HG02610 (cell line): ENCODE measurements around the gene PKD1.

Experiments used
- ATAC-seq: cut with Tn5 transposase; IDR thresholded peaks from one replicate; pipeline ENCODE4 v1.9.1; 2021; ENCODE audit warnings: mild to moderate bottlenecking, moderate library complexity; ENCODE audit not compliant: unreplicated experiment

PKD1 gene

GRCh38 chr16:2056681-2057407, 78.9 kb downstream of the PKD1 start:
- no peak for ATAC-seq

DNA sequence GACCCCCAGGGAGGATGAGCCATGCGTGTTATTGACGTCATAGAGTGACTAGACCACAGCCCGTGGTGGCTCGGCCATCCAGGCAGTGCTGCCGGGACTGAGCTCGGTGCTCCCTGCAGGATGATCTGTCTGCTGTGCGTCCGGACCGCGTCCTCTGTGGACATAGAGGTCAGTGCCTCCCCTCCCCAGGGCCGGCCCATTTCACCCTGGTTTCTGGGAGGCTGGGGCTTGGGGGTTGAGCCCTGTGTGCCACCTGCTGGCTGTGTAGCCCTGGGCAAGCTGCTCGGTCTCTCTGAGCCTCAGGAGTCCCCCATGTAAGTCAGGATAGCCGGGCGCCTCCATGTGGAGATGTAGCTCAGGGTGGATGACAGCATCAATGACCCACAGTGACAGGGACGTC, 79.6 kb downstream of the PKD1 start:
- no peak for ATAC-seq

- ATAC-seq: no peak
Observed at GRCh38 chr16:2054543-2055245, 81.0 kb downstream of the PKD1 start.

- no peak for ATAC-seq
Observed at GRCh38 chr16:2053897-2054296, 81.8 kb downstream of the PKD1 start.

DNA sequence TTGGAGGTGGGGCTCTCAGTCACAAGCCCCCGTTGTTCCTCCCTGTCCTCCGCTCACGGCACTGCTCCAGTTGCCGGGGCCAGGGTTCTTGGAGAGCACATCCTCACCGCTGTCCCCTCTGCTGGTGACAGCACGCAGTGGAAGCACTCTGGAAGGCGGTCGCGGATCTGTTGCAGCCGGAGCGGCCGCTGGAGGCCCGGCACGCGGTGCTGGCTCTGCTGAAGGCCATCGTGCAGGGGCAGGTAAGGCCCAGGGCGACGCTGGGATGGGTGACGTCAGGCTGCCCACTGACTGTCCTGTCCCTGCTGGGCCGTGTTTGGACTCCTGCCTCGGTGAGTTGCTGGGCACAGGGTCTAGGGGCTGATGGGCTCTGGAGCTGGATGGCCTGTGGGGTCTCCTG, 82.5 kb downstream of the PKD1 start:
- no peak for ATAC-seq

DNA sequence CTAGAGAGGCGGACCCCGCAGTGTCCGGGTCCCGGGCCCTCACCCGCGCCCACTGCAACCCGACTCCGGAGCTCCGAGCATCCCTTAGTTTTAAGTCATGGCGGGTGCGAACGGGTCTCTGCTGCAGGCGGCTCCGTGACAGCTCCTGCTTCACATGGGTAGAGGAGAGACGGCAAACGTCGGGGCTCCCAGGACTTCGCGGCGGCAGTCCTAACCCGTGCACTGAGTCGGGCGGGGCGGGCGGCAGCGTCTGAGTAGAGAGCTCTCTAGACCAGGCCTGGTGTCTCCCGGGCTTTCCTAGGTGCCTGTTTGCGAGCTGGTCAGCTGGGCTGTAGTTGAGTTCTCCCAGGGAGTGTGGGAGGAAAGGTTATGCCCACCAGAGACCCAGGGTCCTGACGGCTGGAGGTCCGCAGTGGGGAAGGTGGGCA, 87.6 kb downstream of the PKD1 start:
- no peak for ATAC-seq

DNA sequence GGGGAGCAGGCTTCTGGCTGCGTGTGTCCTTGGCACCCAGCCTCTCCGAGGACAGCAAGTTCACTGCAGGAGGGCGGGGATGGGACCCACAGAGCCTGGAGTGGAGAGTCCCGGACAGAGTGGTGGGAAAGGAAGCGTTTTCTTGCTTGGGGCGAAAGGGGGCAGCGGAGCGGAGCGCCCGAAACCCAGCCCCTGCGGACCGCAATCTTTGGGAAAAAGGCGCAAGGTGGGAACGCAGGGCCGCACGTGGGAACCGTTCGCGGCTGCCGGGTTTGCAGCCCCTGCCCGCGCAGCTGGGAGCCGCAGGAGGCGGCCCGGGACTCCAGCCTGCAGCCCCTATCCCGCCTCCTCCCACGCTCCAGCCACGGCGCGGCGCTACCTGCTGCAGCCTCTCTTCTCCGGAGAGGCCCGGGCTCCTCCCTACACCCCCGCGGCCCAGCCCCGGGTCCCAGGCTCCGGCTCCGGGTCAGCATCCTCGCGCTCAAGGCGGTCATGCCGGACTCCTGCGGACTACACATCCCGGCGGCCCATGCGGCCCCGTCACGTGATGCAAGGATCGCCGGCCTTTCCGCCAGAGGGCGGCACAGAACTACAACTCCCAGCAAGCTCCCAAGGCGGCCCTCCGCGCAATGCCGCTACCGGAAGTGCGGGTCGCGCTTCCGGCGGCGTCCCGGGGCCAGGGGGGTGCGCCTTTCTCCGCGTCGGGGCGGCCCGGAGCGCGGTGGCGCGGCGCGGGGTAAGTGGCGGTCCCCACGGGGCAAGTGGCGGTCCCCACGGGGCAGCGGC, 88.2 kb downstream of the PKD1 start, which contains the start of the genes NTHL1 and TSC2:
TSS of gene NTHL1 (minus strand) at position 505 of the 786 bp plus-strand sequence. CDS start at position 494, 11 bp downstream.
TSS of gene TSC2 (plus strand) at position 656 of the 786 bp plus-strand sequence. CDS start 631 bp downstream, outside the sequence.
- ATAC-seq: peak; percentile 86

DNA sequence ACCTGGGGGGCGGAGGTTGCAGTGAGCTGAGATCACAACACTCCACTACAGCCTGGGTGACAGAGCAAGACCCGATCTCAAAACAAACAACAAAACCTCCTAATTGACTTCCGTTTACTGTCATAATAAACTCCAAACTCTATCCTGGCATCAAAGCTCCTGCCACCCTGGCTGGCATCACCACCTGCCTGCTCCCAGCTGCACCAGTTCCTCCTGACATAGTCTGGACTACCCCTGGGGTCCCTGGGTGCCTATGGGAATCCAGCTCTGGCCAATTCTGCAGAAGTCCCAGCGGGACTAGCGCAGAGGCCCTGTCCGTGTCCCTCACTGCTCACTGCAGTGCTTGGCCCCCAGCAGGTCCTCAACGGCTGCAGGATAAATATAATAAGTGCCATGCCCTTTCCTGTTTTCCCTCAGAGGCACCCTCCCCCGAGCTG, 88.8 kb downstream of the PKD1 start:
- no peak for ATAC-seq

DNA sequence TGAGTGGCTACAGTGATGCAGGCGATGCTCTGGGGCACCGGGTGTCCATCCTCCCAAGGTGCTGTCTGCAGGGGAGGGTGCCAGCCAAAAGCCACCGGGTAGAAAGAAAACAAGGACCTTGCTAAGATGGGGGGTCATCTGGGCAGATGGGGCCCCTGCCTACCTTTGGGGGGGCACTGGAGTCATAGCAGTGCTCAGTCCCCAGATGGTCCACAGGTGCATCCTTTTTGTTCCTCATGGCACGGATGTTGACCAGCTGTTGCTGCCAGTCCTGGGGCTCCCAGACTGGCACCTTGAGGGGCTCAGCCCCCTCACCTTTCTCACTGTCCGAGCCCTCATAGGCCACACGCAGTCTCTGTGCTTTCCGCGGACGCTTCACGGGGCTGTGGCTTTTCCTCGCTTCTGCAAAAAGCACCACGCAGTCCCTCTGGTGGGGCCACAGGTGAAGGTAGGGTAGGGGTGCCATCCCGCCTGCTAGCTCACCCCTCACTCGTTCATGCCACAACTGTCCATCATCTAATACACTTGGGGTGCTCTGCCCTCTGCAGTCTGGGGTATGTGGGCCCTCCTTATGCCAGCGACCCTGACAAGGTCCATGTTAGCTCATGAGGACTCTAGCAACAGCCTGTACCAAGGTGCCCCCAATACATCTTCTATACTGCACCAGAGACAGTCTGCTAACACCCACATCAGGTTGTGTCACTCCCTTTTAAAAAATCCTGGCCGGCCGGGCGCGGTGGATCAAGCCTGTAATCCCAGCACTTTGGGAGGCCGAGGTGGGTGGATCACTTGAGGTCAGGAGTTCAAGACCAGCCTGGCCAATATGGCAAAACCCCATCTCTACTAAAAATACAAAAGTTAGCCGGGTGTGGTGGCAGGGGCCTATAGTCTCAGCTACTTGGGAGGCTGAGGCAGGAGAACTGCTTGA, 89.5 kb downstream of the PKD1 start:
- ATAC-seq: no peak

DNA sequence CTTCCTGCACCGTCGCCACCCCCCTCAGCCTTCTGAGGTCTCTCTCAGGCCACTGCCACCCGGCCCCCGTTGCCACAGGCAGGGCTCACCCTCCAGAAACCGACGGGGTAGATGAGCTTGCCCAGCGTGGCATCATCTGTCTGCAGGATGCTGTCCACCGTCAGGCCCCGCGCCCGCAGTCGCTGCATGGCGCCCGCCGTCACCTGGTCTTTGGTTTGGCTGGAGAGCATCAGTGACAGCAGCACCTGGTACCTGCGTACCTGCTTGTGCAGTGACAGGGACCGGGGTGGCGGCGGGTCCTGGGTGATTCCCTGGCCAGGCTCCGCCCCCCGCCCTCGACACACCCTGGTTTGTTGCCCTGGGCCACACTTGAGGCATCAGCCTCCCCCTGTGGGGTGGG, 91.2 kb downstream of the PKD1 start:
- no peak for ATAC-seq

DNA sequence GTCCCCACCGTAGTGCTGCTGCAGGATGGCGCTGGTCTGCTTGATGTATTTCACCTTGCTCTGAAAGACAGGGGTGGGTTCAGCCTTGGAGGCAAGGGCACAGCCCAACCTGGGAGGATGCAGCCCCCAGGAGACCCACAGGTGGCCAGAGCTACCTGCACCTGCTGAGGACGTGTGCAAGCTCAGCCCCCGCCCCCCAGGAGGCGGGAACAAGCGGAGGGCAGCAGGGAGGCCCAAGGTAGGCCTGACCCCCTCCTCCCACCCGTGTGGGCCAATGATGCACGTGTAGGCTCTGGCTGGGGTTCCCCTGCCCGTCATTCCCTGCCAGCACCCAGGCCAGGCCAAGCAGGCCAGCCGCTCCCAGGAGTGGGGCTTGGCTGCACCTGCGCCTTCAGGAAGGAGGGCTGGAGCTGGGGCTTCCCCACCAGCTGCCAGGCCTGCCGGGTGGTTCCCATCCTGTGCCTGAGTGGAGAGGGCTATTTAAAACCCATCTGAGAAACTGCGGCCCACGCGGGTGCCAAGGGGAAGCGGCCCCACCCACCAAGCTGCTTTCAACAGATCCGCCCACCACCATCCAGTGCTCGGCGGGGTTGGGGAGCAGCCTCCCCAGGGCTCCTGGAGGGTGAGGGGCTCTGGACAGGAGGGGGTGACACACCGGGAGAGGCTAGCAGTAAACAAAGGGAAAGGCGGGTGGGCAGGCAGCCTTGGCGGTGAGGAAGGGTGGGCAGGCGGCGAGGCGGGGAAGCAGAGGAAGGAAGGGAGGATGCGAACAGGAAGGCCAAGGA, 91.8 kb downstream of the PKD1 start:
- no peak for ATAC-seq

DNA sequence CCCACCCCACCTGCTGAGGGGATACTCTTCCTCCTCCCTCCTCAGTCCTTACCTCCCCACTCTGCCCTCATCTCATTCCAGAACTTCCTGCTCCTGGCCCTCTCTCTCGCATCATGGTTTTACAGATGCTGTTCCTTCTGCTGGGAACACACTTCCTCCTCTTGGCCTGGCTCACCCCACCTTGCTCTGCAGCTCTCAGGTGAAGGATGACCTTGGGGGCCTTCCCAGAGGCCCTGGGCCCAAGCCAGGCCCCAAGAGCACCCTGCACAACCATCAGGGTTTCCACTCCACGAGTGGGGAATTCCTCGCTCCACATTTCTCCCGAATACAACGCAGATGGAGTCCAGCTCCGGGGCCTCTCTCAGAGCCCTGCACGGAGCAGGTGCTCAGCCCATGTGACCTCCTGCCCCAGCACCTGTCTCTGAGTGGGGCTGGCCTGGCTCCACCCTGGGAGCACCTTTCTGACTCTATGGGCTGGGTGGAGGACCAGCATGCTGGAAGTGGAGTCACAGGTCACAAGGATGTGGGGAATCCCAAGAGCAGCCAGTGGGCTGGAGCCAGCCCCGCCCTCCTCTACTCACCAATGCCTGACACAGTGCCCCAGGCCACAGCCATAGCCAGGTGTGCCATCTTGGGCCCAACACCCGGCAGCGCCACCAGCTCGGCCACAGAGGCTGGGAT, 92.6 kb downstream of the PKD1 start:
- no peak for ATAC-seq

- ATAC-seq: no peak
Observed at GRCh38 chr16:2042171-2042985, 93.3 kb downstream of the PKD1 start.

DNA sequence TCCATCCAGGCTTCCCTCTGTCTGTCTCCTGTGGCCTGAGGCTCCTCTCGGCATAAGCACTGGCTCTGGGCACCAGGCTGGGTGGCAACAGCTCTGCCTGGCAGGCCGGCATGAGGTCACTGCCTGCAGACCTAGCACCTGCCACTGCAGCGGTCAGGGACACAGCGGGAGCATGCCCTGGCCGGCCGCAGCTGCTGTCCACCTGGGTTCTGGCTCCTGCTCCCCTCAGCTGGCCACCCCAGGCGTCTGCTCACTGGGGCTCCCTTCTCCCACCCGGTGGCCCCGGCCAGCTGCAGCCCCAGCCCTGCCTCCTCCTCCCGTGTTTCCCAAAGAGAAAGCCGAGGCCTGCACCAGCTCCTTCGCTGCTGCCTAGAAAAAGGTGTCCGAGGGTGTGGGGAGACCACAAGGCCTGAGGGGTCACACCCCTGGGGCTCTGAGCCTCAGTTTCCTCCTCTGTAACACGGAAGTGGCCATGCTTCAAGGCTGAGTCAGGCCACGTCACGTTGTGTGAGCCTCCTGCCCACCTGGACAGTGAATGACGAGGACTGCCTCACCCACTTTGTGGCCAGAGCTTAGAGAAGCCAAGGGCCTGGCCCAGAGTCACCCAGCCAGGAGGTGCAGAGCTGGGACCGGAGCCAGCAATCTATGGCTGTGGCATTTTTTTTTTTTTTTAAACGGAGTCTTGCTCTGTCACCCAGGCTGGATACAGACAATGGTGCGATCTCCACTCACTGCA, 94.7 kb downstream of the PKD1 start:
- no peak for ATAC-seq

GRCh38 chr16:2040041-2040786, 95.5 kb downstream of the PKD1 start:
- ATAC-seq: no peak

DNA sequence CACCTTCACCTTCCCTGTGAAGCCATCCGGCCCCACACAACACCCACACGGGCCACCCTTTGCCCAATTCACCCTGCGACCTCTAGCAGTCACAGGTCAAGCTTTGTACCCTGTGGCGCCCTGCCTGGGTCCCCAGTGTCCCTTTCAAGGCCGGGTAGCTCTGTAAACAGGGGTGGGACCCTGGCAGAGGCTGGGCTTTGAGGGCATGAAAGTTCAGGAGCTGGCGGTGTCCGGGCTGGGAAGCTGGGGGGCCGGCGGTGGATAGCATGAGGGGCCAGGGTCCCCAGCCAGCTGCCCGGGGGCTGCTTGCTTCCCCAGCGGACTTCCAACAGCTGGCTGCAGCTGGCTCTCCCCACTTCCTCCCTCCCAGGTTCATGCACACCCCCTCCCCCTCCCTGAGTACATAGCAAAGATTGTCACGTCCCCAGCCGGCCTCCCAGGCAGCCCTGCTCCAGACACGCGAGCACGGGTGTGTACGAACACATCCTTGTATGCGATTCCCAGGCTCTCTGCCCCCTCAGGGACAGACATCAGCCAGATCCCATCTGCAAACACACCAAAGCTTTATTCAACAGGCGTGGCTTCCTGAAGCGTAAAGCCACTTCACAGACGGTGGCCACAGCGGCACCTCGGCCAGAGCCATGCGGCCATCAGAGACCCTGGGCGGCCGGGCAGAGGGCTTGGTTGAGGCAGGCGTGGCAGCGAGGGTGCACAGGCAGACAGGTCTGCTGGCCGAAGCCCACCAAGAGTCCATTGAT, 96.2 kb downstream of the PKD1 start:
- ATAC-seq: no peak
